NCI-H82 (cell line): ENCODE measurements around the gene CREB5.
"Not testable (repeated sequence)": the region's sequence is repeated elsewhere in the genome, so short reads cannot be mapped to it uniquely, and the experiment has no call there.

ENCODE experiments used
- DNase-seq: peaks from one replicate; lab custom pipeline; 2025; lab: John Stamatoyannopoulos, UW

Gene CREB5

DNA sequence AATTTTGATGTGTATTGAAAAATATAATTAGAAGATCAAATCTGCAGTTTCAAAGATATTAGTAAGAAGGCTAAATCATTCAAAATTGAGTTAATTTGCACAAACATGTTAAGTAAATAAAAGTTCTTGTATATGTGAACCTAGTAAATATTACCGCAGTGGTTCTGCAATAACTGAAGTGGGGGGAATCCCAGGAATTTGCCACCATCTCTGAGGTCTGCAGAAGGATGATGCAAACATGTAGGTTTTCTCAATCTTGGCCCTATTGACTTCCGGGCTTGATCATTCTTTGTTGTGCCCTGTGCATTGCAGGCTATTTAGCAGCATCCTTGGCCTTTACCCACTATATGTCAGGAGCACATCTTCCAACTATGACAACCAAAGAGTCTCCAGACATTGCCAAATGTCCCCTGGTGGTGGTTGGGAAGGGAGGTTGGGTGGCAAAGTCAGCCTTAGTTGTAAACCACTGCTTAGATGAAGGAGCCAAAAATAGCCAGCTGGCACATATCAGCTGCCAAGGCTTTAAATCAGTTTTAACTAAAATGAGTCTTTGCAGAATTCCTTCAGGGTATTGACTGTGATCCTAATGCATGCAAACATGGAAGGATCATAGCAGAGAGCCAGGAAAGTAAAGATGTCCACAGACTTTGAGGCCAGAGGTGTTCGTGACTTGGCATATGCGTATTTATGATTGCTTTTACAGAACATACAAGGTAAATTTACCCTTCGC is 399.5 kb downstream of the CREB5 start:
- DNase-seq, result no peak

DNA sequence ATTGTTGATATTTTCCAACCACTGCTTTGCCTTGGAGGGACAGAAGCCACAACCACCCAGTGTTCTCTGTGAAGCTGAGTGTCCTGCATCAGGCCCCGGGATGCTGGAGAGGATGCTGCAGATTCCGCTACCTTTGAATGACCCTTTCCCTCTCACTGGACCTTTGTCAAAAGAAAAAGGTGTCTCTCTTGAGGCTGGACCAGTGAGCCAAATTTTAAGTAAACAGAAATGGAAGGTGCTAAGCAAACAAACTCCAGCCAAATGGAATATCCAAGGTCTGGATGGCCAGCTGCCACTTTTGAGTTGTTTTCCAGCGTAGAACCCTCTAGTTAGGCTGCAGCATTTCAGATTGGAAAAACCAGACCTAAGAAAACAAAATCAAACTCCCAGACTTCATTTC is 400.3 kb downstream of the CREB5 start:
- no peak for DNase-seq

DNA sequence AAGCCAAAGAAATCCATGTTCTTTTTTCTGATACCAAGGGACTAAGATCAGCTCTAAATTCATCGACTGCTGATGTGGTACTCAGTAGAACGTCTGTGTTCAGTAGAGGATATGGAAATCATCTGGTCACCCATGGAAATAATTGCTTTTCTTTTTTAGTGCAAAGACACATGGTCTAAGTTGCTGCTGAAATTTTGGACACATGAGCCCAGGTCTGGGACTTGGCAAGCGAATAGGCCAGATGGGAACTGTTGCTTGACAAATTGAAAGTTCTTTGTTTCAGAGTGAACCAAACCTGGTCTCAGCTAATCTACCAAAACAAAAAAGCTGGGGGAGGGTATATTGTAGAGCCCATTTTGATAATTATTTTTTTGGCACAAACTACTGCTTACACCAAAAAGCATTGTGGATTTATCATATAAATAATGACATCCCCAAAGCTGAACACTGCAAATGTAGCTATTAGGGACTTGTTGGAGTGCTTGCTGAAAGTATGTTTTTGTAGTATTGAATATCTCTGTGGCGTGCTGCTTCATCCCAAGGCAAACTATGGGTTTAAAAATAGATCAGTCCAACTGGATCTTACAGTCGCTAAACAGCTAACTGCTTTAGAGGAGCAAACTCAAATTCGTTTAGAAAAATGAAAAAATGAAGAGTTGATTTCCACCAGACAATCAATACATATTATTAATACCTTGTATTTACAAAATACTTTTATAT is 401.1 kb downstream of the CREB5 start:
- no peak for DNase-seq

DNA sequence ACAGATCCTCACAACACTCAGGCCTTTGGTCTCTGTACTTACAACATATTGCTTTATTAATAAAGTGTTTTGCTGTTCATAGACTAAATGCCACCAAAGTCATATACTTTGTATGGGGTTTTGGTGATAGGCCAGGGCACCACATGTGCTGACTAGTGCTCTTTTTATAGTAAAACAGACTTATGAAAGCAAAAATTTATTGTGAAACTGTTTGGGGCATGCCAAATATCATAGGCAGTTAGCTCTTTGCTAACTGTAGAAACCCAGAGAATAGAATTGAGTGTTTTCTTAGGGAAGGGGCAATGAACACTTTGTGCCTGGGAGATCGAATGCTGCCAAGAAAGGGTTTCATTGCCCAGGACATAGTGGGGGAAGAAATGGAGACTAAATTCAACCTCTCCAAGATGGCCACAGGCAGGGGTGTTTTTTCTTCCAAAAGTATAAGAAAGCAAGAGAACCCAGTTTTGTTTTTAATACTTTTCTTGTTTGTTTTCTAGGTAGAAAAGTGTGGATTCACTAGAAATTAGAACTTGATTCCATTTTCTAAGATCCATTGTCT is 403.1 kb downstream of the CREB5 start:
- DNase-seq, result no peak

DNA sequence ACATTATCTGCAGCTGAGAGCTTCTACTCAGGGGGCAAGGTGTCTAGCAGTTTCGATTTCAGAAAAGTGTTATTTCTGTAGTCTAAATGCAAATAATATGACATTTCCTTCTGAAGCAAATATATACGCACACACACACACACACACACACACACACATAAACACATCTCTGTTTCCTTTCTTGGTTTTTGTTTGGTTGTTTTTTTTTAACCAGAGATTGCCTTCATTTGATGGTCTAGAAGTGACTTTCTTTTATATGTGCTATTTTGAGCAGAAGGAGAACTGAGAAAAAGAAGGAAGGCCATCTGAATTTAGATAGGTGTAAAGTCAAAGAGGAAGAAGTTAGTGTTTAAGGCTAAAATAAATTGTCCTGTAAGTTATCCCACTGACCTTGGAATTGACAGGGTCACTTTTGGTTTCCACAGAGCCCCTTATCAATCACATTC is 403.6 kb downstream of the CREB5 start:
- DNase-seq, result no peak

DNA sequence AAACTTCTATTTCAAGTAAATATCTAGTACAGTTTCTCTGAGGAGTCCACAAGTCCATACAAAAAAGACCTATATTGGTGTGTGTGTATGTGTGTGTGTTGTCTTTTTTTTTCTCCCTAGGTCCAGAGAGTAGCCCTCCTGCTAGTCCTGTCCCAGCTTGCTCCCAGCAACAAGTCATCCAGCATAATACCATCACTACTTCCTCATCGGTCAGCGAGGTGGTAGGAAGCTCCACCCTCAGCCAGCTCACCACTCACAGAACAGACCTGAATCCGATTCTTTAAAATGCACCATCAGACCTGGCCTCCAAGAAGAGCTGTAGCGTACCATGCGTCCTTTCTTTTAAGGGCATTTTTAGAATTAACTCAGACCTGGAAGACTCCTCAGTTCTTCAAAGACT is 406.7 kb downstream of the CREB5 start:
- DNase-seq, result no peak

DNA sequence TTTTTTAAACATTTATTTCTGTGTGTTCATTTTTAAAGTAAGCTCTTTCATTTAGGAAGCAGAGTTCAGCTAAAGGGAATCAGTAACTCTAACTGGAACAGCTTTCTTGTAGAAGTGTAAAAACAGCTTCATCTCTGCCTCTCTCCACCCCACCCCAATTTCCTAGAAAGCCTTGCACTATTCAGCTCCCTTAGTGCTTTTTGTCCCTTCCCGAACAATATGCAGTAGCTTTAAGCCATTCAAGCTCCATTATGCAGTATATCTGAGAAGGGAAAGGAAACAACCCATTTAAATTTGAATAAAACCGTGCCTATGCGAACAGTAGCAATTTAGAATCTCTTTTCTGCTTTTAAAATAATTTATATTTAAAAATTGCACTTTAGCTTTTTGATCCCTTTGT is 411.3 kb downstream of the CREB5 start:
- no peak for DNase-seq

DNA sequence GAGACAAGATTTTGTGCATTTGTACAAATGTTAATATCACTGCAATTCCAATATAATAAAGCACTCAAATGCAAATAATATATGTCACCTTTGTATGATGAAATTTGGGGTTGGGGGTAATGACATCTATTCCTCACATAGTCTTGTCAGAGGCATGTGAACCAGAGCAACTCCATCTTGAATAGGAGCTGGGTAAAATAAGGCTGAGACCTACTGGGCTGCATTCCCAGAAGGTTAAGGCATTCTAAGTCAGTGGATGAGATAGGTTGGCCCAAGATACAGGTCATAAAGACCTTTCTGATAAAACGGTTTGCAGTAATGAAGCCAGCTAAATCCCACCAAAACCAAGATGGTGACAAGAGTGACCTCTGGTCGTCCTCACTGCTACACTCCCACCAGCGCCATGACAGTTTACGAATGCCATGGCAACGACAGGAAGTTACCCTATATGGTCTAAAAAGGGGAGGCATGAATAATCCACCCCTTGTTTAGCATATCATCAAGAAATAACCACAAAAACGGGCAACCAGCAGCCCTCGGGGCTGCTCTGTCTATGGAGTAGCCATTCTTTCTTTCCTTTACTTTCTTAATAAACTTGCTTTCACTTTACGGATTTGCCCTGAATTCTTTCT is 413.6 kb downstream of the CREB5 start:
- not testable (repeated sequence) for DNase-seq

DNA sequence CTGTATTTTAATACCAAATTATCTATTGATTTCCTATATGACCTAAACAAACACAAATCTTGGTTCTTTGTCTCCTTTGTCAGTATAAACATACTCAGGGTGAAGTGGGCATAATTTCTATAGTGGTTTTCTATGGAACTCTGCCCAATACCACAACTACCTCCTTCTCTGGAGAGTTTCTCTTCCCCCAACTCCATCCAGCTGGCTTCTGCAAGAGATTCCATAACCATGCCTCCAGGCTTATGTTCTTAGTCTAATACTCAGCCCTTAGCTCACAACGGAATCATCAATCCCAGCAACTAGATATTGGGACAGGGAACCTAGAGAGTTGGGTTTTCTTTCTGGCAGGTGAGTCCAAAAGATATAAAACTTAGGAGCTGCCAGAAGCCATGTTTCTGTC is 418.5 kb downstream of the CREB5 start:
- no peak for DNase-seq

DNA sequence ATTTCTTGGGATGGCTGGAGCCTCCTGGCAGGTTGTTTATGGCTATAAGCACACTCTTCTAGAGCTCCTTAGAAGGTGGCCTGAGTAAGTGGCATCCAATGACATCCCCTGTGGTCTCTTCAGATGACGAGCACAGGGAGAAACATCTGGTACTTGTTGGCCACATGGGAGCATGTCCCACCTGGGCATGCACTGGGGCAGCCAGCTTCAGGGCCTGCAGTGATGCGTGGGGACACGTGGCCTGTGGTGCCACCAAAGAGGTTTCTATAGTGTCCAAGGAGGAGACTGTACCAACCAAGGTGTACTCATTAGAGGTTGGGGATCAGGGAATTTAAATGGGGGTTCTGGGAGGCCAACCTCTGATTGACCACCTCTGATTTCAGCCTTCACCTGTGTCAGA is 420.4 kb downstream of the CREB5 start:
- no peak for DNase-seq

DNA sequence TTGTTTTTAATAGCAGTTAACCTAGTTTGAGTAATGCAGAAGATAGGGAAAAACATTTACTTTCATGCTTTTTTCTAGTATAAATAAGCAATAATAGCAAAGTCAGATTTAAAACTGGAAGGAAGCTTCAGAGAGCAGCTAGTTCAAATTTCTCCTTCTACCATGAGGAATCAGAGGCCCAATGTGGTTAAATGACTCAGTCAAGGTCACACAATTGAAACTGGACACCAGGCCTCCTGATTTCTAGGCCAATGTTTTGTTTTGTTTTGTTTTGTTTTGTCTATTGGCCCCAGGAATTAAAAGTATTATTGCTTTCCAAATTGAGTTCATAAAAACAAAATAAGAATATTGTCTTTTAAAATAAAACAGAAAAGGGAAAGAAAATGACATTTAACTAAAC is 423.5 kb downstream of the CREB5 start:
- no peak for DNase-seq

DNA sequence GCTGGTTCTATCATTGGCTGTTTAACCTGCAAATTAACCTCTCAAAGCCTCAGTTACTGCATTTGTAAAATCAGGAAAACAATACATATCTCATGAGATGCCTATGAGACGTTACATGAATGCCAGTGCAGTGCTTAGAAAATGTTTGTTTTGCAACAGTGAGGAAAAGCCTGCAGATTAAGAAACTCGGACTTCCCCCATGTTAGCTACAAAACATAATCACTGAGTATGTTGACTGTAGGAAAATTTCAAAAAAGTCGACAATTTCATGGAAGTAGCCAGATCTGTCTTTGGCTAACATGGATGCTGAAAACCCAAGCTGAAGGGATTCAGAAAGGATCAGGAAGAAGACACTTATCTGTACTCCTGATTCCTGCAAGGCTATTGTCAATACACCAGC is 424.4 kb downstream of the CREB5 start:
- DNase-seq, result no peak

DNA sequence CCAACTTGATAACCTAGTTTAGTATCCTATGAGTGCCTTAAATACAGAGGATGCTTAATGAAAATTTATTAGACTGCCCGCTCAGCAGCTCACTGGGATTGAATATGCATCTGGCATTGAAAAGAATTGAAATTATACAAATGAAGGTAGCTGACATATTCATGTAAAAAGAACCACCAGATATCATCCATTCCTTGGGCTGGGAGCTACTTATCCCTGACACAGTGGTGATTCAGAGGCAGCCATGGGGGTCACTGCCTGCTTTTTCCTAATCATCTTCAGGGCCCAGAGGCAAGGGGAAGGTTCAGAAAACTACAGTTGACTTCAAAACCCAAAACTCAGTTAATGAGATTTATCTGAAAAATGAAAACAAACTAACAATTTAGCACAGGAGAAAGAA is 424.9 kb downstream of the CREB5 start:
- no peak for DNase-seq

DNA sequence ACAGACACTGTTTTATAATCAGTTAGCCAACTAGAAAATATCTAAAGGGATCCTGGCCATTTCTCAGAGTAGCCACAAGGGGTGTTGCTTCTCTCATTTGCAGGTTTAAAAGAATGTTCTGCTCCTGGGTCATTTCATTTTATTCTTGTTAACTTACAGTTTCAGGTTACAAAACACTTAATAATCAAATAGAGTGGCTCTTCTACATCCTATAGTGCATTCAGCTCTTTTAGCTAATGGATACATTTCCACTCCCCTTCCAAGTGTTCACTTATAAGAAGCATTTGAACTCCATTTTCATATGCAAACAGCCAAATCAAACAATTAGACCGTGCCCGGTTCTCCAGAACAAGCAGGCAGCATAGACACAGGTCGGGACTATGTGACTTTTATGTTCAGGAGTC is 428.3 kb downstream of the CREB5 start:
- DNase-seq, result peak; percentile 26

DNA sequence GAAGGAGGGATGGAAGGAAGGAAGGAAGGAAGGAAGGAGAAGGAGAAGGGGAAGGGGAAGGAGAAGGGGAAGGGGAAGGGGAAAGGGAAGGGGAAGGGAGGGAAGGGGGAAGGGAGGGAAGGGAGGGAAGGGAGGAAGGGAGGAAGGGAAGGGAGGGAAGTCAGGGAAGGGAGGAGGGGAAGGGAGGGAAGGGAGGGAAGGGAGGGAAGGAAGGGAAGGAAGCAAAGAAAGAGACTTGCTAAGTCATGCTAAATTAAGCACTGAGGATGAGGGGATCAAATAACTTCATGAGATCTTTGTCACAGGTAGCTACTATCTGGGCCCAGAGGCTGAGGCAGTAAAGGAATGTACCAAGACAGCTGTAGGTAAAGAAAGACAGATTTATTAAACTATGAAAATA is 429.4 kb downstream of the CREB5 start:
- no peak for DNase-seq

DNA sequence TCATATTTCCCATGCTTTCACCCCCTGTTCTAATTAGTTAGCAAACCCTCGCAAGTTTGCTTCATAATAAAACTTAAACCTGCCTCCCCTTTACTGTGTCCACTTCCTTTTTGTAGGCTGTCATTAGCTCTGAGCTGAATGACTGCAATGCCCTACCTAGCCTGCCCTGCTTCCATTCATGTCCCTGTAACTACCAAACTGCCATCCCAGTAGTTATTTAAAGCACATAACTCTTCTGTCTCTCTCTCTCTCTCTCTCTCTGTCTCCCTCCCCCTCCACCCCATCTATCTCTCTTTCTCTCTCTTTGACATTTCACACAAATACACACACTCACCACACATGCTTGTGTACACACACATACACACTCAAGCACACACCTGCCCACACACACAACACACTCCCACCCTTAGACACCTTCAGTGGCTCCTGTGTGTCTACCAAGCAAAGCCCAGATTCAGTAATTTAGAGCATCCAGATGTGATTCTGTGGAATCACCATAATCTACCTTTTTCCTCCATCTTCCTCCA is 430.5 kb downstream of the CREB5 start:
- no peak for DNase-seq

DNA sequence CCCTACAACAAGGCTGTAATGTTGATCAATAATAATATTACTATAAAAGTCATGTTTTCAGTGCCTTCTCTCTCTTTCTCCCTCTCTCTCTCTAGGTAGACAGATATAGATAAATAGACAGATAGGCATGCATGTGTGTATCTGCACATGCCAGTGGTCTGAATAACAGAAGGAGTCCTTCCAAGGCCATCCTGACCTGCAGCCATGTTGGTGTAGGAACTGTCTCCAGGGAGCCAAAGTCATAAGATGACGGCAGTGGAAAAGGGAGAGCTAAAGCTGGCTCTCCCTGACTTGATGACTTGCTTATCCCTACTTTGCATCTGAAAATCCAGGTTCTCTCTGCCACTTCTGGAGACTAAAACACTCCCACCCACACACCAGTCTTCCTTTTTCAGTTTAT is 432.8 kb downstream of the CREB5 start:
- DNase-seq, result no peak

DNA sequence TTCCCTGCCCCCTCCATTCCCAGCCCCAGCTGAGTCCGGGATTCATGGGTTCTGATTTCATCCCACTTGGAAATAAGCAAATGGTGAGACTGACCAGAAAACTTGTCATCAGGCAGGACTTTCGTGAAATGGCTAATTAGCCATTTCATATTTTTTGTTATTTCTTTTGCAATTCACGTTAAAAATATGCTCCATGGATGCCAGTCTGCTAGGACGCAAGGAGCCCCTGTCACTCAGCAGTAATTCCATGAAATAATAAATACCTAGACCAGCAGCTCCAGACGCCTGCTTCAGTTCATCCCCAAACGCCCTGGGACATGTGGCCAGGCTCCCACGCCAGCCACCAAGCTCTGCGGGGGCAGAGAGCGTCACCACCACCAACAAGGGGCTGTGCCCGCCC is 434.9 kb downstream of the CREB5 start:
- DNase-seq, result no peak

DNA sequence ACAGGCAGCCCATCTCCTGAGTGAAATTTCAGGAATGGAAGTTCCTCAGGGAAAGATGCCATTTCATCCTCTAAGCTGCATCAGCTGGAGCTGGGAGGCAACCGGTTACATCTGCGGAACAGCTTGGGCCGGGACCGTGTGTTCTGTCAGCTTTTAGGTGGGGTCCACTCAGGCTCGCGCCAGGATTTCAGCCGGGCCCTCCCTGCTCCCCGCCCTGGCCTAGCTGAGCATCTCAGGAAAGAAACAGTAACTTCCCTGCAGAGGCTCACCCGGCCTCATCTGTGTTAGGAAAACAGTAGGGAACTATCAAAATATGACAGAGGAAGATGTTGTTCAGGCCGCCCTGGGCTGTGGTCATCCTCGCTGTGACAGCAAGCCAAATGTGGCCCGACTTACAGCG is 435.4 kb downstream of the CREB5 start:
- DNase-seq, result no peak

DNA sequence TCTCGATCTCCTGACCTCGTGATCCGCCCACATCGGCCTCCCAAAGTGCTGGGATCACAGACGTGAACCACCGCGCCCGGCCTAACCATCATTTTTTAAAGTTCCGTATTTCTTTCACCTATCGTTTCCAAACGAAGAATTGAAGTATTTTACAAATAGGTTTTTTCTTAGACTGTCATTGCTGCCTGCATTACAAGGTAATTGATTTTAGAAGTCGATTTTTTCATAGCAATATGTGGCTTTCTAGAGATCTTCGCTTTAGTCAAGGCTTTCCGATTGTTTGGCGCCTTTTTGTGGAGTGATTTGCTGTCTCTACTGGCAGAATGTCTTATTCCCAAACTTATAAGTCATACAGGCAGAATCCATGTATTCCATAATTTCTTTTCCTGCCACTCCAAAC is 436.6 kb downstream of the CREB5 start:
- no peak for DNase-seq

DNA sequence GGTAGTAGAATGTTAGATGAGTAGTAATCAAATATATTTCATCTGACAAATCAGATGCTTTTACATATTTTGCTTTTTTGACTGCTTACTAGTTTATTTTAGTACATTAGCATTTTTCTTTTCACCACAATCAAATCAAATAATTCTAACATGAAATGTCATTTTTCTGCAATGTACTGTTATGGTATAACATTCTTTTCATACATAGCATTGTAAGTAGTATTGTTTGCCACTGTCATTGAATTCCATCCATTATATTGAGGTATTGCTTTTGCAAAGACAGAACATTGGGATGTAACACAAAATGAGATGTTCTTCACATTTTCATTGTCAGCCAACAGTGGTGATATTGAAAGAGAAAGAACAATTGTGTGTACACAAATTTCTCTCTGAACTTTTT is 438.4 kb downstream of the CREB5 start:
- DNase-seq, result no peak

DNA sequence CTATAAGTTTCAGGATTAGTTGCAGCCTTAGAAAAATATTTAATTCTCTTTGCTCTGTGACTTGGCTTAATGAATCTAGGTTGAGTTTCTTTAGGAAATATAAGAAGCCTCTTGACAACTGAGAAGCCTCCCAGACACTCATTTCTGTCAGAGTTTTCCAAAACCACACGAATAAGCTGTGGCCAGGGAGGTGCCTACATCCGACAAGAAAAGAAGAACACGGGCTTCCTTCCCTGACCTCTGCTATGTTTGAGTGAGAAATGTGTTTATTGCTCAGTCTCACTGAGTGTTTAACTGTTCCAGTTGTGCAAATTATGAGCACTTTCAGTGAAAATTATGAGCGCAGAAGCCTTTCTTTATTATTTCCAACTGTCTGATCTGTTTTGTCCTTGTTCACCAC is 440.8 kb downstream of the CREB5 start:
- peak; percentile 29 for DNase-seq
